Fibroblast of lung (primary cell): Measurements from ENCODE around the gene DNAJC7. TPM values are rescaled to one million over a fixed set of nuclear protein-coding genes. Genes with fewer than 3 reads are reported as not detected.

Experiments used
- DNase-seq, 2 donors: peaks; one replicate each; pipeline versions ENCODE4 v3.0.0 to v3.0.0-alpha.2; 2010; ENCODE audit warnings: low read depth in 2 of 2
- H2AFZ ChIP-seq: 2 replicates; pipeline ENCODE4 v1.5.1; 2012; ENCODE audit warnings: low read length, control low read depth, inconsistent platforms
- H3K27ac ChIP-seq: 2 replicates; pipeline ENCODE4 v1.5.1; 2011; ENCODE audit warnings: low read length, control low read depth; ENCODE audit not compliant: insufficient read depth
- H3K27me3 ChIP-seq: 2 replicates; pipeline ENCODE4 v1.5.1; 2011; ENCODE audit warnings: mild to moderate bottlenecking, low read length; ENCODE audit not compliant: control insufficient read depth, insufficient read depth
- H3K36me3 ChIP-seq: 2 replicates; pipeline ENCODE4 v1.5.1; 2011; ENCODE audit warnings: low read length; ENCODE audit not compliant: control insufficient read depth, insufficient read depth
- H3K4me1 ChIP-seq: 2 replicates; pipeline ENCODE4 v1.5.1; 2011; ENCODE audit warnings: low read length; ENCODE audit not compliant: control insufficient read depth, insufficient read depth; ENCODE audit errors: extremely low read depth
- H3K4me2 ChIP-seq: 2 replicates; pipeline ENCODE4 v1.5.1; 2011; ENCODE audit warnings: low read length, control low read depth; ENCODE audit not compliant: insufficient read depth; ENCODE audit errors: extremely low read depth
- H3K4me3 ChIP-seq, 4 experiments: fragments of 200-600 bp in 1 of 4; sonication (generic) in 1 of 4; replicated peaks in 1 of 4; 2 replicates each; pipeline ENCODE4 v1.5.1; 2011 to 2016; ENCODE audit warnings: low read length in 4 of 4, low read depth in 3 of 4, mild to moderate bottlenecking in 3 of 4, control low read depth in 2 of 4, inconsistent platforms in 1 of 4, mixed read lengths in 1 of 4; ENCODE audit not compliant: insufficient read depth in 1 of 4; ENCODE audit errors: control extremely low read depth in 1 of 4
- H3K79me2 ChIP-seq: 2 replicates; pipeline ENCODE4 v1.5.1; 2012; ENCODE audit warnings: mild to moderate bottlenecking, low read length, inconsistent platforms; ENCODE audit not compliant: control insufficient read depth, insufficient read depth
- H3K9ac ChIP-seq: 2 replicates; pipeline ENCODE4 v1.5.1; 2011; ENCODE audit warnings: mild to moderate bottlenecking, low read length, control low read depth; ENCODE audit not compliant: insufficient read depth
- H3K9me3 ChIP-seq: 2 replicates; pipeline ENCODE4 v1.5.1; 2012; ENCODE audit warnings: low read depth, low read length; ENCODE audit not compliant: control insufficient read depth, insufficient read depth
- H4K20me1 ChIP-seq: 2 replicates; pipeline ENCODE4 v1.5.1; 2011; ENCODE audit warnings: low read length; ENCODE audit not compliant: control insufficient read depth, insufficient read depth; ENCODE audit errors: extremely low read depth
- CTCF ChIP-seq, 2 donors: IDR thresholded peaks in 1 of 2; conservative IDR thresholded peaks in 1 of 2; 1 replicate in 1 of 2; 2 replicates in 1 of 2; pipeline ENCODE4 v1.5.1; 2011 to 2012; ENCODE audit warnings: low read length in 2 of 2, control low read depth in 1 of 2, inconsistent platforms in 1 of 2, low read depth in 1 of 2, mild to moderate bottlenecking in 1 of 2
- EZH2 ChIP-seq: IDR thresholded peaks from 2 replicates; pipeline ENCODE4 v1.5.1; 2012; ENCODE audit warnings: low read length, control low read depth, mild to moderate bottlenecking; ENCODE audit errors: missing control alignments
- polyA plus RNA-seq, 2 donors: library from polyadenylated mRNA; depleted of rRNA in 1 of 2; stranded (reverse) in 1 of 2; unstranded in 1 of 2; fragments of >200 nt; gene quantifications; 2 replicates each; pipeline ENCODE4 v1.2.1, GENCODE V29; 2011 to 2012; ENCODE audit warnings: missing spikeins in 1 of 2
- total RNA-seq: library from RNA; depleted of rRNA; stranded (reverse); fragments of >200 nt; gene quantifications from 2 replicates; pipeline ENCODE4 v1.2.1, GENCODE V29; 2014

Gene DNAJC7
- total and polyA plus RNA-seq, 2 donors (not counting 1 experiment from before 2014, with no cell fraction given) = 53.5 to 78.8 TPM

GRCh38 chr17:41928693-41929251 lies 88.5 kb downstream of the DNAJC7 start:
- Histone ChIP-seq H3K9ac (no peak overlapping the region), H4K20me1 (no peaks in the 10 kb centered on the region), H3K27me3 (no peaks in the 10 kb centered on the region), H3K4me3 (no peak overlapping the region), H2AFZ (peak overlapping the region; percentile 42), H3K9me3 (no peaks in the 10 kb centered on the region), H3K27ac (no peak overlapping the region), H3K4me1 (peaks cover 6% of the 10 kb centered on the region), H3K4me2 (no peak overlapping the region), H3K79me2 (no peaks in the 10 kb centered on the region), H3K36me3 (no peaks in the 10 kb centered on the region)
- no peak for DNase-seq
- TF ChIP-seq CTCF (conservative IDR thresholded peaks at IDR 0.05 in 1 of 2, IDR thresholded peaks at IDR 0.05 in 1 of 2; ENCODE audit: low read depth in 1 of 2, low read length in 2 of 2) (no peak), EZH2 (no peak)

Other genes with a start within 250 kb of the DNAJC7 start
- gene JUP, start 230.7 kb downstream of the DNAJC7 start, total RNA-seq = 6.4 and 13.2 TPM in 2 replicates
- 3.2 and 12.6 TPM in 2 replicates for gene JUP, start 230.7 kb downstream of the DNAJC7 start, polyA plus RNA-seq
- gene P3H4, start 205.5 kb downstream of the DNAJC7 start, total RNA-seq = 36.8 and 42.1 TPM in 2 replicates
- gene P3H4, start 205.5 kb downstream of the DNAJC7 start, polyA plus RNA-seq = 29.1 and 37.0 TPM in 2 replicates
- 182 and 211 TPM in 2 replicates for gene FKBP10, start 204.4 kb downstream of the DNAJC7 start, total RNA-seq
- 242 and 262 TPM in 2 replicates for gene FKBP10, start 204.4 kb downstream of the DNAJC7 start, polyA plus RNA-seq
- gene NT5C3B, start 181.2 kb downstream of the DNAJC7 start, total RNA-seq = 61.9 and 88.1 TPM in 2 replicates
- gene NT5C3B, start 181.2 kb downstream of the DNAJC7 start, polyA plus RNA-seq = 83.5 and 101 TPM in 2 replicates
- gene KLHL10, start 179.6 kb downstream of the DNAJC7 start, total RNA-seq = 0.26 and 0.33 TPM in 2 replicates
- gene KLHL10, start 179.6 kb downstream of the DNAJC7 start, polyA plus RNA-seq = 0.20 and 0.33 TPM in 2 replicates
- 24.4 and 28.2 TPM in 2 replicates for gene KLHL11, start 152.0 kb downstream of the DNAJC7 start, total RNA-seq
- gene KLHL11, start 152.0 kb downstream of the DNAJC7 start, polyA plus RNA-seq = 8.1 and 8.7 TPM in 2 replicates
- gene ACLY, start 98.5 kb downstream of the DNAJC7 start, total RNA-seq = 108 and 312 TPM in 2 replicates
- 225 and 241 TPM in 2 replicates for gene ACLY, start 98.5 kb downstream of the DNAJC7 start, polyA plus RNA-seq
- gene ODAD4, start 86.8 kb downstream of the DNAJC7 start, total RNA-seq = 0.99 and 1.3 TPM in 2 replicates
- gene ODAD4, start 86.8 kb downstream of the DNAJC7 start, polyA plus RNA-seq = 0.36 and 0.50 TPM in 2 replicates
- 50.6 and 60.4 TPM in 2 replicates for gene CNP, start 50.6 kb downstream of the DNAJC7 start, total RNA-seq
- gene CNP, start 50.6 kb downstream of the DNAJC7 start, polyA plus RNA-seq = 57.7 and 59.9 TPM in 2 replicates
- gene NKIRAS2, start 2.7 kb upstream of the DNAJC7 start, total RNA-seq = 18.8 and 19.8 TPM in 2 replicates
- 36.0 and 37.7 TPM in 2 replicates for gene NKIRAS2, start 2.7 kb upstream of the DNAJC7 start, polyA plus RNA-seq
- gene C17orf113, start 33.2 kb upstream of the DNAJC7 start, total RNA-seq = 0.26 and 0.66 TPM in 2 replicates
- gene C17orf113, start 33.2 kb upstream of the DNAJC7 start, polyA plus RNA-seq = 0.02 and 0.07 TPM in 2 replicates
- gene ZNF385C, start 81.0 kb upstream of the DNAJC7 start, total RNA-seq = under 0.01 TPM in 1 of 2 replicates, not detected in the other
- gene ZNF385C, start 81.0 kb upstream of the DNAJC7 start, polyA plus RNA-seq = 0.03 TPM in 1 of 2 replicates, not detected in the other
- gene DHX58, start 95.3 kb upstream of the DNAJC7 start, total RNA-seq = 12.3 and 18.3 TPM in 2 replicates
- 7.1 and 8.0 TPM in 2 replicates for gene DHX58, start 95.3 kb upstream of the DNAJC7 start, polyA plus RNA-seq
- 7.4 and 7.8 TPM in 2 replicates for gene KAT2A, start 103.9 kb upstream of the DNAJC7 start, total RNA-seq
- gene KAT2A, start 103.9 kb upstream of the DNAJC7 start, polyA plus RNA-seq = 9.1 and 11.8 TPM in 2 replicates
- gene HSPB9, start 105.4 kb upstream of the DNAJC7 start, total RNA-seq = not detected in 2 replicates
- gene HSPB9, start 105.4 kb upstream of the DNAJC7 start, polyA plus RNA-seq = not detected in 2 replicates
- gene RAB5C, start 137.6 kb upstream of the DNAJC7 start, total RNA-seq = 44.7 and 65.2 TPM in 2 replicates
- gene RAB5C, start 137.6 kb upstream of the DNAJC7 start, polyA plus RNA-seq = 162 and 197 TPM in 2 replicates
- gene KCNH4, start 163.7 kb upstream of the DNAJC7 start, total RNA-seq = not detected in 2 replicates
- 0.01 and 0.03 TPM in 2 replicates for gene KCNH4, start 163.7 kb upstream of the DNAJC7 start, polyA plus RNA-seq
- not detected in 2 replicates for gene HCRT, start 168.0 kb upstream of the DNAJC7 start, total RNA-seq
- gene HCRT, start 168.0 kb upstream of the DNAJC7 start, polyA plus RNA-seq = not detected in 2 replicates
- gene GHDC, start 177.1 kb upstream of the DNAJC7 start, total RNA-seq = 20.0 and 26.6 TPM in 2 replicates
- 6.1 and 6.7 TPM in 2 replicates for gene GHDC, start 177.1 kb upstream of the DNAJC7 start, polyA plus RNA-seq